Endothelial cell of umbilical vein (primary cell): ENCODE data around the gene RTBDN. TPM values are rescaled to one million over a fixed set of nuclear protein-coding genes. Genes with fewer than 3 reads are reported as not detected.

Source experiments
- BruUV-seq: library from RNA; stranded (reverse); fragments of 400-500 nt; replicated peaks from 2 replicates; lab custom pipeline; 2021; lab: Mats Ljungman, UMichigan
- CTCF ChIA-PET: fragments of 300-600, 350-600 bp; sonication (Branson Sonifier 250); formaldehyde crosslinking; loops from one replicate; lab custom pipeline; 2021; ENCODE audit warnings: antibody characterized with exemption, inconsistent platforms; lab: Charles Lee
- POLR2A ChIA-PET: fragments of 300-600, 350-600 bp; sonication (Branson Sonifier 250); formaldehyde crosslinking; loops from one replicate; lab custom pipeline; 2021; ENCODE audit warnings: antibody characterized with exemption, inconsistent platforms; lab: Charles Lee
- DNase-seq: peaks from one replicate; pipeline ENCODE4 v3.0.0-alpha.2; 2011; ENCODE audit warnings: low read depth, low spot score
- FAIRE-seq: peaks from 2 replicates; lab custom pipeline; 2011; peaks lifted over from hg19 to GRCh38; lab: Jason Lieb, UNC
- H2AFZ ChIP-seq: 2 replicates; pipeline ENCODE4 v1.6.0; 2012; ENCODE audit warnings: low read depth, low read length, control low read depth, inconsistent platforms
- H3K27ac ChIP-seq: 2 replicates; pipeline ENCODE4 v1.5.1; 2011; ENCODE audit warnings: low read depth, mild to moderate bottlenecking, control low read depth, low read length, moderate library complexity; ENCODE audit not compliant: insufficient read depth
- H3K27me3 ChIP-seq, 2 experiments: 2 replicates each; pipeline versions ENCODE4 v1.6.0 to v1.6.1; 2011; ENCODE audit warnings: low read length in 2 of 2, mixed read lengths in 1 of 2; ENCODE audit not compliant: control insufficient read depth in 2 of 2, insufficient read depth in 2 of 2
- H3K36me3 ChIP-seq, 2 experiments: 2 replicates in 1 of 2; 3 replicates in 1 of 2; pipeline ENCODE4 v1.5.1; 2011; ENCODE audit warnings: low read length in 2 of 2, mild to moderate bottlenecking in 1 of 2, moderate library complexity in 1 of 2; ENCODE audit not compliant: control insufficient read depth in 2 of 2, insufficient read depth in 2 of 2; ENCODE audit errors: extremely low read depth in 1 of 2
- H3K4me1 ChIP-seq: 3 replicates; pipeline ENCODE4 v1.5.1; 2011; ENCODE audit warnings: mild to moderate bottlenecking, low read length; ENCODE audit not compliant: control insufficient read depth, insufficient read depth; ENCODE audit errors: extremely low read depth
- H3K4me2 ChIP-seq: 2 replicates; pipeline ENCODE4 v1.6.1; 2011; ENCODE audit warnings: low read length, control low read depth, mixed read lengths; ENCODE audit not compliant: insufficient read depth
- H3K4me3 ChIP-seq, 3 experiments: fragments of 200-600 bp in 1 of 3; sonication (generic), shearing (Covaris generic) in 1 of 3; replicated peaks in 1 of 3; 2 replicates each; pipeline ENCODE4 v1.5.1; 2011 to 2016; ENCODE audit warnings: control low read depth in 3 of 3, low read length in 3 of 3, mild to moderate bottlenecking in 2 of 3, inconsistent platforms in 1 of 3, low read depth in 1 of 3, moderate library complexity in 1 of 3; ENCODE audit not compliant: insufficient read depth in 1 of 3
- H3K79me2 ChIP-seq: 2 replicates; pipeline ENCODE4 v1.6.0; 2012; ENCODE audit warnings: low read length, inconsistent platforms; ENCODE audit not compliant: control insufficient read depth, insufficient read depth
- H3K9ac ChIP-seq: replicated peaks from 2 replicates; pipeline ENCODE3; 2011; ENCODE audit warnings: low read length, control low read depth; ENCODE audit not compliant: insufficient read depth; ENCODE audit errors: extremely low read depth
- H3K9me1 ChIP-seq: replicated peaks from 3 replicates; pipeline ENCODE4 v1.6.0; 2011; ENCODE audit warnings: mild to moderate bottlenecking, low read length; ENCODE audit not compliant: control insufficient read depth, insufficient read depth; ENCODE audit errors: extremely low read depth
- H3K9me3 ChIP-seq: replicated peaks from 2 replicates; pipeline ENCODE4 v1.5.1; 2012; ENCODE audit warnings: low read length, inconsistent platforms; ENCODE audit not compliant: control insufficient read depth, insufficient read depth
- H4K20me1 ChIP-seq: replicated peaks from 2 replicates; pipeline ENCODE3; 2011; ENCODE audit warnings: mild to moderate bottlenecking, low read length; ENCODE audit not compliant: control insufficient read depth, insufficient read depth; ENCODE audit errors: extremely low read depth
- CTCF ChIP-seq, 2 donors: IDR thresholded peaks; 1 replicate in 1 of 2; 2 replicates in 1 of 2; pipeline ENCODE4 v1.5.1; 2011; ENCODE audit warnings: low read length in 2 of 2, mild to moderate bottlenecking in 2 of 2, moderate library complexity in 2 of 2, control low read depth in 1 of 2, inconsistent platforms in 1 of 2, low read depth in 1 of 2; ENCODE audit not compliant: insufficient read depth in 1 of 2; ENCODE audit errors: extremely low read depth in 1 of 2
- EZH2 ChIP-seq: IDR thresholded peaks from 2 replicates; pipeline ENCODE4 v1.6.1; 2012; ENCODE audit warnings: borderline replicate concordance, low read depth, mild to moderate bottlenecking, moderate library complexity, low read length, inconsistent platforms; ENCODE audit not compliant: severe bottlenecking
- FOS ChIP-seq: IDR thresholded peaks from 2 replicates; pipeline ENCODE4 v1.6.1; 2011; ENCODE audit warnings: mild to moderate bottlenecking, low read length, moderate library complexity, borderline replicate concordance; ENCODE audit not compliant: insufficient read depth
- GATA2 ChIP-seq: IDR thresholded peaks from 2 replicates; pipeline ENCODE4 v1.7.0; 2011; ENCODE audit warnings: low read depth, mild to moderate bottlenecking, moderate library complexity, mixed read lengths, low read length; ENCODE audit not compliant: insufficient read length, insufficient read depth
- JUN ChIP-seq: IDR thresholded peaks from 2 replicates; pipeline ENCODE4 v1.6.1; 2011; ENCODE audit warnings: borderline replicate concordance, low read depth; ENCODE audit not compliant: insufficient read length, insufficient read depth
- MAX ChIP-seq: IDR thresholded peaks from 2 replicates; pipeline ENCODE4 v1.6.1; 2011; ENCODE audit not compliant: insufficient read depth, insufficient read length
- MYC ChIP-seq: IDR thresholded peaks from one replicate; pipeline ENCODE4 v1.6.1; 2011; ENCODE audit warnings: mild to moderate bottlenecking, low read depth, low read length
- POLR2A ChIP-seq: IDR thresholded peaks from 2 replicates; pipeline ENCODE4 v1.6.1; 2012; ENCODE audit warnings: low read depth, mild to moderate bottlenecking, control low read depth, low read length
- POLR2AphosphoS5 ChIP-seq: IDR thresholded peaks from 2 replicates; pipeline ENCODE4 v1.6.1; 2012; ENCODE audit warnings: low read depth, mild to moderate bottlenecking, control low read depth, low read length, moderate library complexity; ENCODE audit not compliant: insufficient read depth
- dilution Hi-C: fragments of 300-500 bp; cut with MboI; formaldehyde crosslinking; loops from one replicate; pipeline ENCODE4 v1.15.0; 2019; ENCODE audit warnings: low sequenced_read_pairs; ENCODE audit not compliant: extremely low pct_ligation_motif_present
- intact Hi-C: fragments of 100-400 bp; cut with micrococcal nuclease; formaldehyde crosslinking; loops from one replicate; pipeline ENCODE4 v1.10.0; 2022
- microRNA-seq: library from miRNA; unstranded; fragments of <30 nt; microRNA quantifications from one replicate; pipeline ENCODE4 v1.2.0, GENCODE V29; 2021; ENCODE audit warnings: borderline number of aligned reads, borderline replicate concordance
- polyA plus RNA-seq, 4 experiments: library from polyadenylated mRNA; depleted of rRNA in 3 of 4; stranded (reverse) in 3 of 4; unstranded in 1 of 4; fragments of >200 nt; gene quantifications; 2 replicates each; pipeline versions ENCODE4 v1.2.1 to v1.2.3, GENCODE V29; 2011 to 2012; ENCODE audit warnings: missing spikeins in 1 of 4
- small RNA-seq: library from RNA; depleted of rRNA; stranded (forward); fragments of <200 nt; gene quantifications from one replicate; pipeline ENCODE3, GENCODE V24; 2012; ENCODE audit warnings: low replicate concordance, low read depth; ENCODE audit not compliant: insufficient read depth, insufficient read length
- total RNA-seq: library from RNA; stranded (reverse); gene quantifications from 2 replicates; pipeline ENCODE4 v1.2.3, GENCODE V29; 2021

The RTBDN gene
- total and polyA plus RNA-seq, 2 donors (not counting 3 experiments of a cell fraction or from before 2014, with no cell fraction given), result not detected

GRCh38 chr19:12777217-12778016 lies 57.0 kb downstream of the RTBDN start:
- intact Hi-C loops, result loop anchor here (1.0 kb wide), 1 partner anchor 19 kb away; no protein-coding TSS in a partner anchor
- DNase-seq, result peak; percentile 78
- ChIA-PET CTCF (interaction anchor here (0.9 to 10.3 kb wide), 12 partner anchors 10 to 188 kb away, joined by 3 to 387 read pairs (median 4); partner anchors contain the start of genes GET3, JUNB, PRDX2 and THSD8), POLR2A (interaction anchor here (0.6 to 5.2 kb wide), 4 partner anchors 12 to 34 kb away, joined by 3 to 94 read pairs (median 5); partner anchors contain the start of gene JUNB)
- TF ChIP-seq FOS (no peak), POLR2AphosphoS5 (peak; percentile 37), MYC (no peak), GATA2 (no peak), MAX (no peak), CTCF (IDR thresholded peaks at IDR 0.05; ENCODE audit: extremely low read depth in 1 of 2, insufficient read depth in 1 of 2, low read depth in 1 of 2, low read length in 2 of 2) (peak; percentile 96 to 97), JUN (no peak), EZH2 (no peak), POLR2A (no peak)
- H3K9ac ChIP-seq, result peak overlapping the region; percentile 52
- H3K27me3 ChIP-seq, result no peaks in the 10 kb centered on the region
- peak; percentile 85 for FAIRE-seq
- no peaks in the 10 kb centered on the region for H4K20me1 ChIP-seq
- H3K4me3 ChIP-seq, result peak overlapping the region; percentile 14 to 57 (median 51)
- H3K9me3 ChIP-seq, result no peaks in the 10 kb centered on the region
- dilution Hi-C loops, result no loop called here
- peak overlapping the region; percentile 57 for H3K4me2 ChIP-seq
- peak overlapping the region; percentile 75 for H2AFZ ChIP-seq
- no peaks in the 10 kb centered on the region for H3K36me3 ChIP-seq
- no peaks in the 10 kb centered on the region for H3K79me2 ChIP-seq
- peaks cover 23% of the 10 kb centered on the region for H3K4me1 ChIP-seq
- peak overlapping the region; percentile 82 for H3K27ac ChIP-seq
- no TSS peak for BruUV-seq
- H3K9me1 ChIP-seq, result no peaks in the 10 kb centered on the region

Small RNA genes within 50 kb of the gene (microRNA-seq; reads per million reads assigned to microRNA genes)
- gene MIR5684, result not detected
- gene MIR6794, result not detected

Small RNA genes within 50 kb of the gene (small RNA-seq; reads per million reads assigned to genes)
- gene MIR5684 (not detected), gene MIR6794 (not detected)

Other genes with a start within 250 kb of the RTBDN start
- gene ZNF490, start 223.8 kb downstream of the RTBDN start, total RNA-seq, result 5.7 and 6.3 TPM in 2 replicates
- gene ZNF490, start 223.8 kb downstream of the RTBDN start, polyA plus RNA-seq, result 0.89 and 1.4 TPM in 2 replicates
- 19.9 and 21.8 TPM in 2 replicates for gene ZNF791, start 223.7 kb downstream of the RTBDN start, total RNA-seq
- gene ZNF791, start 223.7 kb downstream of the RTBDN start, polyA plus RNA-seq, result 6.4 and 8.3 TPM in 2 replicates
- gene MAN2B1, start 167.8 kb downstream of the RTBDN start, total RNA-seq, result 73.0 and 76.8 TPM in 2 replicates
- 64.4 and 70.3 TPM in 2 replicates for gene MAN2B1, start 167.8 kb downstream of the RTBDN start, polyA plus RNA-seq
- gene WDR83, start 167.8 kb downstream of the RTBDN start, total RNA-seq, result 10.9 and 11.8 TPM in 2 replicates
- 10.5 and 11.0 TPM in 2 replicates for gene WDR83, start 167.8 kb downstream of the RTBDN start, polyA plus RNA-seq
- gene DHPS, start 152.7 kb downstream of the RTBDN start, total RNA-seq, result 68.4 and 77.4 TPM in 2 replicates
- 80.6 and 90.1 TPM in 2 replicates for gene DHPS, start 152.7 kb downstream of the RTBDN start, polyA plus RNA-seq
- not detected in 2 replicates for gene GNG14, start 146.6 kb downstream of the RTBDN start, total RNA-seq
- gene GNG14, start 146.6 kb downstream of the RTBDN start, polyA plus RNA-seq, result not detected in 2 replicates
- gene FBXW9, start 137.9 kb downstream of the RTBDN start, total RNA-seq, result 11.6 and 12.4 TPM in 2 replicates
- 19.3 and 26.4 TPM in 2 replicates for gene FBXW9, start 137.9 kb downstream of the RTBDN start, polyA plus RNA-seq
- 84.6 and 94.5 TPM in 2 replicates for gene TNPO2, start 110.6 kb downstream of the RTBDN start, total RNA-seq
- 98.8 and 104 TPM in 2 replicates for gene TNPO2, start 110.6 kb downstream of the RTBDN start, polyA plus RNA-seq
- 208 and 213 TPM in 2 replicates for gene TRIR, start 99.9 kb downstream of the RTBDN start, total RNA-seq
- 240 and 263 TPM in 2 replicates for gene TRIR, start 99.9 kb downstream of the RTBDN start, polyA plus RNA-seq
- 74.8 and 77.0 TPM in 2 replicates for gene GET3, start 97.1 kb downstream of the RTBDN start, total RNA-seq
- gene GET3, start 97.1 kb downstream of the RTBDN start, polyA plus RNA-seq, result 197 and 217 TPM in 2 replicates
- not detected in 2 replicates for gene BEST2, start 82.8 kb downstream of the RTBDN start, total RNA-seq
- gene BEST2, start 82.8 kb downstream of the RTBDN start, polyA plus RNA-seq, result not detected in 2 replicates
- gene HOOK2, start 59.0 kb downstream of the RTBDN start, total RNA-seq, result 17.3 and 20.0 TPM in 2 replicates
- 7.6 and 8.0 TPM in 2 replicates for gene HOOK2, start 59.0 kb downstream of the RTBDN start, polyA plus RNA-seq
- gene JUNB, start 43.1 kb downstream of the RTBDN start, total RNA-seq, result 22.8 and 31.6 TPM in 2 replicates
- gene JUNB, start 43.1 kb downstream of the RTBDN start, polyA plus RNA-seq, result 72.9 and 74.4 TPM in 2 replicates
- 247 and 255 TPM in 2 replicates for gene PRDX2, start 32.8 kb downstream of the RTBDN start, total RNA-seq
- gene PRDX2, start 32.8 kb downstream of the RTBDN start, polyA plus RNA-seq, result 490 and 492 TPM in 2 replicates
- 13.2 and 15.9 TPM in 2 replicates for gene THSD8, start 32.5 kb downstream of the RTBDN start, total RNA-seq
- 2.6 TPM in 1 of 2 replicates, not detected in the other for gene THSD8, start 32.5 kb downstream of the RTBDN start, polyA plus RNA-seq
- gene RNASEH2A, start 28.0 kb downstream of the RTBDN start, total RNA-seq, result 25.6 and 28.5 TPM in 2 replicates
- gene RNASEH2A, start 28.0 kb downstream of the RTBDN start, polyA plus RNA-seq, result 36.7 and 45.4 TPM in 2 replicates
- 0.13 and 0.69 TPM in 2 replicates for gene MAST1, start 3.9 kb upstream of the RTBDN start, total RNA-seq
- 0.16 and 0.46 TPM in 2 replicates for gene MAST1, start 3.9 kb upstream of the RTBDN start, polyA plus RNA-seq
- 31.3 and 34.8 TPM in 2 replicates for gene DNASE2, start 46.9 kb upstream of the RTBDN start, total RNA-seq
- gene DNASE2, start 46.9 kb upstream of the RTBDN start, polyA plus RNA-seq, result 51.9 and 60.6 TPM in 2 replicates
- not detected in 2 replicates for gene KLF1, start 52.6 kb upstream of the RTBDN start, total RNA-seq
- not detected in 2 replicates for gene KLF1, start 52.6 kb upstream of the RTBDN start, polyA plus RNA-seq
- 27.1 and 27.3 TPM in 2 replicates for gene GCDH, start 56.6 kb upstream of the RTBDN start, total RNA-seq
- 35.8 and 39.8 TPM in 2 replicates for gene GCDH, start 56.6 kb upstream of the RTBDN start, polyA plus RNA-seq
- gene SYCE2, start 84.7 kb upstream of the RTBDN start, total RNA-seq, result 0.27 TPM in 1 of 2 replicates, not detected in the other
- 0.16 and 0.25 TPM in 2 replicates for gene SYCE2, start 84.7 kb upstream of the RTBDN start, polyA plus RNA-seq
- gene FARSA, start 99.1 kb upstream of the RTBDN start, total RNA-seq, result 71.4 and 77.4 TPM in 2 replicates
- gene FARSA, start 99.1 kb upstream of the RTBDN start, polyA plus RNA-seq, result 51.8 and 55.3 TPM in 2 replicates
- 1,614 and 1,636 TPM in 2 replicates for gene CALR, start 104.0 kb upstream of the RTBDN start, total RNA-seq
- gene CALR, start 104.0 kb upstream of the RTBDN start, polyA plus RNA-seq, result 1,135 and 1,206 TPM in 2 replicates
- gene RAD23A, start 111.3 kb upstream of the RTBDN start, total RNA-seq, result 96.7 and 102 TPM in 2 replicates
- 66.9 and 71.2 TPM in 2 replicates for gene RAD23A, start 111.3 kb upstream of the RTBDN start, polyA plus RNA-seq
- gene GADD45GIP1, start 122.6 kb upstream of the RTBDN start, total RNA-seq, result 32.8 and 36.5 TPM in 2 replicates
- gene GADD45GIP1, start 122.6 kb upstream of the RTBDN start, polyA plus RNA-seq, result 38.3 and 46.3 TPM in 2 replicates
- 0.20 and 0.28 TPM in 2 replicates for gene DAND5, start 135.0 kb upstream of the RTBDN start, total RNA-seq
- 0.06 TPM in 2 replicates for gene DAND5, start 135.0 kb upstream of the RTBDN start, polyA plus RNA-seq
- gene NFIX, start 160.9 kb upstream of the RTBDN start, total RNA-seq, result 18.7 and 37.7 TPM in 2 replicates
- 8.7 and 9.8 TPM in 2 replicates for gene NFIX, start 160.9 kb upstream of the RTBDN start, polyA plus RNA-seq